ENCODE measurements around the gene RGCC.
"Not testable (repeated sequence)": the region's sequence is repeated elsewhere in the genome, so short reads cannot be mapped to it uniquely, and the experiment has no call there.

Gene RGCC

GRCh38 chr13:41490371-41491015, 33.1 kb downstream of the RGCC start:
- DNase-seq (ENCODE audit: low read depth): no peak

- DNase-seq (ENCODE audit: low read depth): no peak
Measured at GRCh38 chr13:41491436-41491835, 34.1 kb downstream of the RGCC start.

- no peak for DNase-seq (ENCODE audit: low read depth)
Measured at GRCh38 chr13:41492432-41493260, 35.3 kb downstream of the RGCC start.

- no peak for DNase-seq (ENCODE audit: low read depth)
Measured at GRCh38 chr13:41494202-41494601, 36.9 kb downstream of the RGCC start.

- DNase-seq (ENCODE audit: low read depth): no peak
Measured at GRCh38 chr13:41495044-41495443, 37.7 kb downstream of the RGCC start.

GRCh38 chr13:41496420-41497234, 39.3 kb downstream of the RGCC start:
- DNase-seq (ENCODE audit: low read depth): no peak

- DNase-seq (ENCODE audit: low read depth): no peak
Measured at GRCh38 chr13:41497436-41497835, 40.1 kb downstream of the RGCC start.

GRCh38 chr13:41499452-41499851, 42.1 kb downstream of the RGCC start:
- DNase-seq (ENCODE audit: low read depth): no peak

GRCh38 chr13:41500511-41500910, 43.2 kb downstream of the RGCC start:
- DNase-seq (ENCODE audit: low read depth): no peak

- no peak for DNase-seq (ENCODE audit: low read depth)
Measured at GRCh38 chr13:41501281-41501680, 43.9 kb downstream of the RGCC start.

- no peak for DNase-seq (ENCODE audit: low read depth)
Measured at GRCh38 chr13:41502031-41502430, 44.7 kb downstream of the RGCC start.

GRCh38 chr13:41502673-41503072, 45.3 kb downstream of the RGCC start:
- no peak for DNase-seq (ENCODE audit: low read depth)

GRCh38 chr13:41503356-41503755, 46.0 kb downstream of the RGCC start:
- DNase-seq (ENCODE audit: low read depth): no peak

GRCh38 chr13:41504657-41505056, 47.3 kb downstream of the RGCC start:
- not testable (repeated sequence) for DNase-seq (ENCODE audit: low read depth)

- no peak for DNase-seq (ENCODE audit: low read depth)
Measured at GRCh38 chr13:41505209-41505835, 48.0 kb downstream of the RGCC start.

GRCh38 chr13:41506312-41506711, 49.0 kb downstream of the RGCC start:
- no peak for DNase-seq (ENCODE audit: low read depth)

GRCh38 chr13:41509971-41510370, 52.6 kb downstream of the RGCC start:
- DNase-seq (ENCODE audit: low read depth): no peak

- no peak for DNase-seq (ENCODE audit: low read depth)
Measured at GRCh38 chr13:41511827-41512226, 54.5 kb downstream of the RGCC start.

- no peak for DNase-seq (ENCODE audit: low read depth)
Measured at GRCh38 chr13:41512441-41512840, 55.1 kb downstream of the RGCC start.

- no peak for DNase-seq (ENCODE audit: low read depth)
Measured at GRCh38 chr13:41513600-41513999, 56.2 kb downstream of the RGCC start.

GRCh38 chr13:41514853-41515395, 57.6 kb downstream of the RGCC start:
- DNase-seq (ENCODE audit: low read depth): no peak
